ENCODE data around the gene MPRIP. TPM values are rescaled to one million over a fixed set of nuclear protein-coding genes. Genes with fewer than 3 reads are reported as not detected.

Gene MPRIP
- total RNA-seq, 6 experiments from 2014 or later = 39.0 to 97.6 (median 76.7) TPM

DNA sequence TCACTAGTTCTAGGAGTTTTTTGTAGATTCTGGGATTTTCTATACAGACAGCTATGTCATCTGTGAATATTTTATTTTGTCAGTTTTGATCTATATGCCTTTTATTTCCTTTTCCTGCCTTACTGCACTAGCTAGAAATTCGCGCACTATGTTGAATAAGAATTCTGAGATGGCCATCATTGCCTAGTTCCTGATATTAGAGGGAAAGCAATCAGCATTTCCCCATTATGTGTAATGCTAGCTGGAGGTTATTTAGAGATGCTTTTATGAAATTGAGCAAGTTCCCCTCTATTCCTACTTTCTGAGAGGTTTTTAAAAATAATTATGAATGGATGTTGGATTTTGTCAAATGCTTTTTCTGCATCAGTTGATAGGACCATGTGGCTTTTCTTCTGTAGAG is 23.8 kb downstream of the MPRIP start:
- 67% methylated on average over 2 of the region's 2 CpGs for WGBS (ENCODE audit: insufficient coverage, low coverage, low lambda C conversion rate, missing lambda C conversion rate)
- no peak for TF ChIP-seq POLR2A (IDR thresholded peaks at IDR 0.05)
- TF ChIP-seq, protein P1, sequence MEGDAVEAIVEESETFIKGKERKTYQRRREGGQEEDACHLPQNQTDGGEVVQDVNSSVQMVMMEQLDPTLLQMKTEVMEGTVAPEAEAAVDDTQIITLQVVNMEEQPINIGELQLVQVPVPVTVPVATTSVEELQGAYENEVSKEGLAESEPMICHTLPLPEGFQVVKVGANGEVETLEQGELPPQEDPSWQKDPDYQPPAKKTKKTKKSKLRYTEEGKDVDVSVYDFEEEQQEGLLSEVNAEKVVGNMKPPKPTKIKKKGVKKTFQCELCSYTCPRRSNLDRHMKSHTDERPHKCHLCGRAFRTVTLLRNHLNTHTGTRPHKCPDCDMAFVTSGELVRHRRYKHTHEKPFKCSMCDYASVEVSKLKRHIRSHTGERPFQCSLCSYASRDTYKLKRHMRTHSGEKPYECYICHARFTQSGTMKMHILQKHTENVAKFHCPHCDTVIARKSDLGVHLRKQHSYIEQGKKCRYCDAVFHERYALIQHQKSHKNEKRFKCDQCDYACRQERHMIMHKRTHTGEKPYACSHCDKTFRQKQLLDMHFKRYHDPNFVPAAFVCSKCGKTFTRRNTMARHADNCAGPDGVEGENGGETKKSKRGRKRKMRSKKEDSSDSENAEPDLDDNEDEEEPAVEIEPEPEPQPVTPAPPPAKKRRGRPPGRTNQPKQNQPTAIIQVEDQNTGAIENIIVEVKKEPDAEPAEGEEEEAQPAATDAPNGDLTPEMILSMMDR (IDR thresholded peaks at IDR 0.05) = no peak
- peaks cover 0 to 41% (median 15%) of the 10 kb centered on the region in 4 donors for H3K4me1 ChIP-seq

DNA sequence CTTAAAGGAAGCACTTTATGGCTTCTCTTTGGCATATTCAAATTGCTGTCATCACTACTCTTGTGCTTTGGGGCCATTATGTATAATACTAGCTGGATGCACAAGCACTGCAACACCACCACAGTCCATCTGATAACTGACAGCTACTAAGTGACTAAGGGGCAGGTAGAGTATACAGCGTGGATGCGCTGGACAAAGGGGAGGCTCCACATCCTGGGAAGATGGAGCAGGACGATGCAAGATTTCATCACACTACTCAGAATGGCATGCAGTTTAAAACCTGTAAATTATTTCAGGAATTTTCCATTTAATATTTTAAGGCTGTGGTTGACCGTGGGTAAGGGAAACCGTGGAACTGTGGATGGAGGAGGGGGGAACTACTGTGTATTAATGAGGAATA is 25.0 kb downstream of the MPRIP start:
- Histone ChIP-seq H3K4me1 (peaks cover 0 to 36% (median 14%) of the 10 kb centered on the region in 4 donors), H3K9me3 (no peaks in the 10 kb centered on the region), H3K36me3 (no peaks in the 10 kb centered on the region), H3K27ac (no peak overlapping the region), H3K27me3 (no peaks in the 10 kb centered on the region), H3K4me3 (no peak overlapping the region)
- DNase-seq = peak in 1 of 3 donors; percentile 11
- TF ChIP-seq, protein P1 (IDR thresholded peaks at IDR 0.05) = no peak
- TF ChIP-seq POLR2A (IDR thresholded peaks at IDR 0.05) = no peak
- 73% methylated on average over 5 of the region's 5 CpGs for WGBS (ENCODE audit: insufficient coverage, low coverage, low lambda C conversion rate, missing lambda C conversion rate)
- ATAC-seq = no peak
- intact Hi-C loops (cut with DNase I) = no loop called here

More for the DNA sequence above, 23.8 kb downstream of the MPRIP start:
- intact Hi-C loops (cut with DNase I) = no loop called here
- H3K27ac ChIP-seq = no peak overlapping the region
- H3K9me3 ChIP-seq = no peaks in the 10 kb centered on the region
- H3K27me3 ChIP-seq = no peaks in the 10 kb centered on the region
- no peak overlapping the region for H3K4me3 ChIP-seq
- no peak for ATAC-seq
- H3K36me3 ChIP-seq = no peaks in the 10 kb centered on the region
- no peak for DNase-seq

DNA sequence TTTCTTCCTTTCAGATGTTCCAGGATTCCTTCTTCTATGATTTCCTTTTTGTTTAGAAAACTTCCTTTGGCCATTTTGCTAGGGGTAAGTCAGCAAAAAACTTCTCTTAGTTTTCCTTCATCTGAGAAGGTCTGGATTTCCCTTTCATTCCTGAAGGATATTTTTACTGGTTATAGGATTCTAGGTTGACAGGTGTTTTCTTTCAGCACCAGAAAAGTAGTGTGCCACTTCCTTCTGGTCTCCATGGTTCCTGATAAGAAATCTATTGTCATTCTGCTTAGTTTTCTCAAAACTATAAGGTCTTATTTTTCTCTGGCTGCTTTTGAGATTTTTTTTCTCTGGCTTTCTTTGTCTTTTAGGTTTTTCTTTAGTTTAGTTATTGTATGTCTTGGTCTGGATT is 27.6 kb downstream of the MPRIP start:
- Histone ChIP-seq H3K36me3 (no peaks in the 10 kb centered on the region), H3K4me1 (peaks cover 0 to 17% (median 6%) of the 10 kb centered on the region in 4 donors), H3K27ac (no peak overlapping the region), H3K27me3 (no peaks in the 10 kb centered on the region), H3K4me3 (no peak overlapping the region), H3K9me3 (no peaks in the 10 kb centered on the region)
- ATAC-seq = no peak
- intact Hi-C loops (cut with DNase I) = no loop called here
- no peak for DNase-seq
- TF ChIP-seq POLR2A (IDR thresholded peaks at IDR 0.05) = no peak
- TF ChIP-seq, protein P1 (IDR thresholded peaks at IDR 0.05) = no peak

DNA sequence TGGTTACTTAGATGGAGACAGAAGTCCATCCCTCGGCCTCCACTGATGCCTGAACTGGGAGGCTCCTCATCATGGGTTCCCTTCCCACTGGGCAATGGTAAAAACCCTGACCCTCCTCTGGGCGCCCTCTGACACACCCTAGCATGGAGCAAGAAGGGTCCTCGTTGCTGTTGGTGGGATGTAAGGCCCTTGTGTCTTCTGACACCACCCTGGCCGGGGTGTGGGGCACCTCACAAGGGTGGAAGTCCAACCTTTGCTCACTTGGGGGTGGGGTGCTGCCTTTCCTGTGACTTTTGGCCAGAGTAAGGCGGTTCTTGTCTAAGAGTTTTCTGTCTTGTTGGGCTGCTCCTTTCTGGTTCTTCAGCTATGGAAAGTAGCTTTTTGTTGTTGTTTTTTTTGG is 28.7 kb downstream of the MPRIP start:
- DNase-seq (peak in 2 of 3 donors; percentile 22 to 38), ATAC-seq (peak in 2 of 4 donors; percentile 15 to 22)
- Histone ChIP-seq H3K36me3 (no peaks in the 10 kb centered on the region), H3K4me3 (no peak overlapping the region), H3K9me3 (no peaks in the 10 kb centered on the region), H3K27me3 (no peaks in the 10 kb centered on the region), H3K27ac (no peak overlapping the region), H3K4me1 (peaks cover 0 to 20% (median 9%) of the 10 kb centered on the region in 4 donors)
- intact Hi-C loops (cut with DNase I) = no loop called here
- TF ChIP-seq, protein P1 (IDR thresholded peaks at IDR 0.05) = no peak
- TF ChIP-seq POLR2A (IDR thresholded peaks at IDR 0.05) = no peak
- WGBS (ENCODE audit: insufficient coverage, low coverage, low lambda C conversion rate, missing lambda C conversion rate) = 62% methylated on average over 2 of the region's 5 CpGs
